ENCODE results near the gene SORCS1.

DNA sequence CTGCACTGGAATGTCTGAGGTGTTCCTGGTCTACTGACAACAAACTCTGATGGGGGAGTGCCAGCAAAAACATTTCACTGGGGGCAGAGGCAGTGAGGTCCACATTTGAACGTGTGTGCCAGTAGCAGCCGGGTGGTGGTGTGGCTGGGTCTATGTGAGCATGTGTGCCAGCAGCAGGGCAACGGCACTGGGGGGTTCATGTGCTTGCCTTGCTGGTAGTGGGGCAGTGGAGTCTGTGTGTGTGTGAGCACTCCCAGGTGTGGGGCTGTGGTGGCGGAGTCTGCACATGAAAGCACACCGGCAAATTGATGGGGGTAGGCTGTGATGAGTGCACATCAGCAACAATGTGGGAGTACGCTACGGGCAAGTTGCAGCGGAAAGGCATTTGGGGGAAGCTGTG lies 49.4 kb upstream of the SORCS1 start:
- TF ChIP-seq EZH2 (IDR thresholded peaks at IDR 0.05; ENCODE audit: low read depth, unreplicated experiment): no peak
- TF ChIP-seq EZH2phosphoT487 (IDR thresholded peaks at IDR 0.05; ENCODE audit: unreplicated experiment): no peak
- TF ChIP-seq, protein P1, sequence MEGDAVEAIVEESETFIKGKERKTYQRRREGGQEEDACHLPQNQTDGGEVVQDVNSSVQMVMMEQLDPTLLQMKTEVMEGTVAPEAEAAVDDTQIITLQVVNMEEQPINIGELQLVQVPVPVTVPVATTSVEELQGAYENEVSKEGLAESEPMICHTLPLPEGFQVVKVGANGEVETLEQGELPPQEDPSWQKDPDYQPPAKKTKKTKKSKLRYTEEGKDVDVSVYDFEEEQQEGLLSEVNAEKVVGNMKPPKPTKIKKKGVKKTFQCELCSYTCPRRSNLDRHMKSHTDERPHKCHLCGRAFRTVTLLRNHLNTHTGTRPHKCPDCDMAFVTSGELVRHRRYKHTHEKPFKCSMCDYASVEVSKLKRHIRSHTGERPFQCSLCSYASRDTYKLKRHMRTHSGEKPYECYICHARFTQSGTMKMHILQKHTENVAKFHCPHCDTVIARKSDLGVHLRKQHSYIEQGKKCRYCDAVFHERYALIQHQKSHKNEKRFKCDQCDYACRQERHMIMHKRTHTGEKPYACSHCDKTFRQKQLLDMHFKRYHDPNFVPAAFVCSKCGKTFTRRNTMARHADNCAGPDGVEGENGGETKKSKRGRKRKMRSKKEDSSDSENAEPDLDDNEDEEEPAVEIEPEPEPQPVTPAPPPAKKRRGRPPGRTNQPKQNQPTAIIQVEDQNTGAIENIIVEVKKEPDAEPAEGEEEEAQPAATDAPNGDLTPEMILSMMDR (conservative IDR thresholded peaks at IDR 0.05; ENCODE audit: low read depth in 2 of 2): no peak
- TF ChIP-seq CREB1 (CRISPR knock-in tag; IDR thresholded peaks at IDR 0.05; ENCODE audit: low read depth): no peak
- no peak for TF ChIP-seq POLR2AphosphoS5 (IDR thresholded peaks at IDR 0.05; ENCODE audit: low read depth)
- TF ChIP-seq JUNB (IDR thresholded peaks at IDR 0.05; ENCODE audit: unreplicated experiment): no peak
- TF ChIP-seq, protein P2, sequence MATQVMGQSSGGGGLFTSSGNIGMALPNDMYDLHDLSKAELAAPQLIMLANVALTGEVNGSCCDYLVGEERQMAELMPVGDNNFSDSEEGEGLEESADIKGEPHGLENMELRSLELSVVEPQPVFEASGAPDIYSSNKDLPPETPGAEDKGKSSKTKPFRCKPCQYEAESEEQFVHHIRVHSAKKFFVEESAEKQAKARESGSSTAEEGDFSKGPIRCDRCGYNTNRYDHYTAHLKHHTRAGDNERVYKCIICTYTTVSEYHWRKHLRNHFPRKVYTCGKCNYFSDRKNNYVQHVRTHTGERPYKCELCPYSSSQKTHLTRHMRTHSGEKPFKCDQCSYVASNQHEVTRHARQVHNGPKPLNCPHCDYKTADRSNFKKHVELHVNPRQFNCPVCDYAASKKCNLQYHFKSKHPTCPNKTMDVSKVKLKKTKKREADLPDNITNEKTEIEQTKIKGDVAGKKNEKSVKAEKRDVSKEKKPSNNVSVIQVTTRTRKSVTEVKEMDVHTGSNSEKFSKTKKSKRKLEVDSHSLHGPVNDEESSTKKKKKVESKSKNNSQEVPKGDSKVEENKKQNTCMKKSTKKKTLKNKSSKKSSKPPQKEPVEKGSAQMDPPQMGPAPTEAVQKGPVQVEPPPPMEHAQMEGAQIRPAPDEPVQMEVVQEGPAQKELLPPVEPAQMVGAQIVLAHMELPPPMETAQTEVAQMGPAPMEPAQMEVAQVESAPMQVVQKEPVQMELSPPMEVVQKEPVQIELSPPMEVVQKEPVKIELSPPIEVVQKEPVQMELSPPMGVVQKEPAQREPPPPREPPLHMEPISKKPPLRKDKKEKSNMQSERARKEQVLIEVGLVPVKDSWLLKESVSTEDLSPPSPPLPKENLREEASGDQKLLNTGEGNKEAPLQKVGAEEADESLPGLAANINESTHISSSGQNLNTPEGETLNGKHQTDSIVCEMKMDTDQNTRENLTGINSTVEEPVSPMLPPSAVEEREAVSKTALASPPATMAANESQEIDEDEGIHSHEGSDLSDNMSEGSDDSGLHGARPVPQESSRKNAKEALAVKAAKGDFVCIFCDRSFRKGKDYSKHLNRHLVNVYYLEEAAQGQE (IDR thresholded peaks at IDR 0.05; ENCODE audit: unreplicated experiment): no peak

Measured in GM23338 (cell line).